GM23338 (cell line): ENCODE measurements around the gene GGTLC2. TPM values are rescaled to one million over a fixed set of nuclear protein-coding genes. Genes with fewer than 3 reads are reported as not detected.
"Not testable (repeated sequence)": the region's sequence is repeated elsewhere in the genome, so short reads cannot be mapped to it uniquely, and the experiment has no call there.

Experiments
- ATAC-seq: fragments of 200-7000 bp; cut with Tn5 transposase; 3 replicates; pipeline ENCODE4 v1.9.1; 2020
- DNase-seq: peaks from one replicate; pipeline ENCODE4 v3.0.0-alpha.2; 2015; ENCODE audit warnings: low spot score
- H2AFZ ChIP-seq: fragments of 200-600 bp; sonication (generic); 2 replicates; pipeline ENCODE4 v1.8.0; 2016; ENCODE audit warnings: antibody characterized with exemption, mild to moderate bottlenecking, moderate library complexity
- H3F3A ChIP-seq: fragments of 200-600 bp; sonication (generic); replicated peaks from 2 replicates; pipeline ENCODE4 v1.8.0; 2017; ENCODE audit warnings: antibody characterized with exemption, mixed run types, low read depth
- H3K27ac ChIP-seq: fragments of 200-600 bp; sonication (generic); 2 replicates; pipeline ENCODE4 v1.6.1; 2016; ENCODE audit warnings: low read depth
- H3K27me3 ChIP-seq: fragments of 200-600 bp; sonication (generic); 2 replicates; pipeline ENCODE4 v1.8.0; 2016; ENCODE audit warnings: mild to moderate bottlenecking, mixed run types, moderate library complexity; ENCODE audit not compliant: insufficient read depth
- H3K36me3 ChIP-seq: fragments of 200-600 bp; sonication (generic); 2 replicates; pipeline ENCODE4 v1.8.0; 2016; ENCODE audit warnings: mild to moderate bottlenecking; ENCODE audit not compliant: insufficient read depth
- H3K4me1 ChIP-seq: fragments of 200-600 bp; sonication (generic); 2 replicates; pipeline ENCODE4 v1.8.0; 2016; ENCODE audit warnings: mild to moderate bottlenecking, moderate library complexity; ENCODE audit not compliant: insufficient read depth
- H3K4me2 ChIP-seq: fragments of 200-600 bp; sonication (generic); 2 replicates; pipeline ENCODE4 v1.7.1; 2017; ENCODE audit warnings: mixed run types
- H3K4me3 ChIP-seq: fragments of 200-600 bp; sonication (generic); 2 replicates; pipeline ENCODE4 v1.6.1; 2016; ENCODE audit warnings: mixed run types
- H3K79me2 ChIP-seq: fragments of 200-600 bp; sonication (generic); replicated peaks from 2 replicates; pipeline ENCODE4 v1.8.0; 2017; ENCODE audit warnings: mild to moderate bottlenecking; ENCODE audit not compliant: insufficient read depth
- H3K9me2 ChIP-seq: fragments of 200-600 bp; sonication (generic); 2 replicates; pipeline ENCODE4 v1.8.0; 2017; ENCODE audit not compliant: insufficient read depth
- H4K20me1 ChIP-seq: fragments of 200-600 bp; sonication (generic); replicated peaks from 2 replicates; pipeline ENCODE4 v1.8.0; 2017; ENCODE audit warnings: mild to moderate bottlenecking; ENCODE audit not compliant: insufficient read depth
- H3K27ac Mint-ChIP-seq: 2 replicates; pipeline ENCODE4 v1.8.0; 2020; ENCODE audit warnings: inconsistent platforms, mild to moderate bottlenecking, moderate library complexity, mixed read lengths
- H3K27me3 Mint-ChIP-seq: 3 replicates; pipeline ENCODE4 v1.8.0; 2022; ENCODE audit warnings: low read depth, mild to moderate bottlenecking, moderate library complexity, mixed read lengths, inconsistent platforms; ENCODE audit not compliant: insufficient read depth, poor library complexity
- H3K36me3 Mint-ChIP-seq: 3 replicates; pipeline ENCODE4 v1.8.0; 2021; ENCODE audit warnings: low read depth, mild to moderate bottlenecking, inconsistent platforms, moderate library complexity, mixed read lengths
- H3K4me1 Mint-ChIP-seq: 3 replicates; pipeline ENCODE4 v1.8.0; 2020; ENCODE audit warnings: mild to moderate bottlenecking, inconsistent platforms, mixed read lengths
- H3K4me3 Mint-ChIP-seq: 3 replicates; pipeline ENCODE4 v1.8.0; 2021; ENCODE audit warnings: moderate library complexity, mild to moderate bottlenecking, inconsistent platforms, mixed read lengths
- H3K9me3 Mint-ChIP-seq: 3 replicates; pipeline ENCODE4 v1.8.0; 2020; ENCODE audit warnings: moderate library complexity, mild to moderate bottlenecking, inconsistent platforms, mixed read lengths
- CREB1 ChIP-seq: fragments of 250-450 bp; sonication (Bioruptor Pico); IDR thresholded peaks from 2 replicates; pipeline ENCODE4 v1.5.0; 2020; ENCODE audit warnings: low read depth, mild to moderate bottlenecking, moderate library complexity
- ETS1 ChIP-seq: IDR thresholded peaks from 2 replicates; pipeline ENCODE4 v1.6.1; 2016; ENCODE audit warnings: antibody characterized with exemption
- EZH2 ChIP-seq: fragments of 200-600 bp; sonication (generic); IDR thresholded peaks from one replicate; pipeline ENCODE4 v1.8.0; 2017; ENCODE audit warnings: antibody characterized with exemption, mild to moderate bottlenecking, low read depth; ENCODE audit not compliant: unreplicated experiment
- EZH2phosphoT487 ChIP-seq: fragments of 200-600 bp; sonication (generic); IDR thresholded peaks from one replicate; pipeline ENCODE4 v1.8.1; 2018; ENCODE audit warnings: antibody characterized with exemption; ENCODE audit not compliant: unreplicated experiment
- NANOG ChIP-seq: IDR thresholded peaks from 2 replicates; pipeline ENCODE4 v1.6.1; 2016; ENCODE audit warnings: antibody characterized with exemption, borderline replicate concordance
- POLR2AphosphoS5 ChIP-seq: IDR thresholded peaks from 2 replicates; pipeline ENCODE4 v1.6.1; 2016; ENCODE audit warnings: antibody characterized with exemption, low read depth
- REST ChIP-seq: IDR thresholded peaks from one replicate; pipeline ENCODE4 v1.6.1; 2018; ENCODE audit warnings: antibody characterized with exemption; ENCODE audit not compliant: unreplicated experiment
- STAT1 ChIP-seq: IDR thresholded peaks from one replicate; pipeline ENCODE4 v1.6.1; 2016; ENCODE audit warnings: antibody characterized with exemption; ENCODE audit not compliant: unreplicated experiment
- ZNF331 ChIP-seq: fragments of 250-450 bp; sonication (Bioruptor Pico); IDR thresholded peaks from 2 replicates; pipeline ENCODE4 v1.5.0; 2020; ENCODE audit warnings: low read depth, mild to moderate bottlenecking, moderate library complexity
- polyA plus RNA-seq: library from polyadenylated mRNA; unstranded; fragments of >200 nt; fragmentation: Nextera tagmentation; extraction: Ambion mirVana; gene quantifications from 2 replicates; pipeline ENCODE4 v1.2.1, GENCODE V29; 2016
- total RNA-seq: library from RNA; depleted of rRNA; stranded (reverse); fragments of >200 nt; shearing (Covaris generic); gene quantifications from 2 replicates; pipeline ENCODE4 v1.2.3, GENCODE V29; 2014
- TF ChIP-seq, protein P1 (sequence below), 2 experiments: fragments of 200-600 bp in 1 of 2; sonication (generic) in 1 of 2; conservative IDR thresholded peaks; 2 replicates each; pipeline versions ENCODE4 v1.5.1 to v1.6.1; 2016 to 2017; ENCODE audit warnings: antibody characterized with exemption in 2 of 2, low read depth in 2 of 2, mild to moderate bottlenecking in 2 of 2, moderate library complexity in 1 of 2

Gene GGTLC2
- total and polyA plus RNA-seq, 2 experiments from 2014 or later, result not detected

GRCh38 chr22:22619765-22620414, 24.5 kb upstream of the GGTLC2 start (continued):
- no peak for TF ChIP-seq ETS1
- no peak for TF ChIP-seq STAT1
- no peak for TF ChIP-seq NANOG
- TF ChIP-seq EZH2, result no peak
- TF ChIP-seq, protein P1, sequence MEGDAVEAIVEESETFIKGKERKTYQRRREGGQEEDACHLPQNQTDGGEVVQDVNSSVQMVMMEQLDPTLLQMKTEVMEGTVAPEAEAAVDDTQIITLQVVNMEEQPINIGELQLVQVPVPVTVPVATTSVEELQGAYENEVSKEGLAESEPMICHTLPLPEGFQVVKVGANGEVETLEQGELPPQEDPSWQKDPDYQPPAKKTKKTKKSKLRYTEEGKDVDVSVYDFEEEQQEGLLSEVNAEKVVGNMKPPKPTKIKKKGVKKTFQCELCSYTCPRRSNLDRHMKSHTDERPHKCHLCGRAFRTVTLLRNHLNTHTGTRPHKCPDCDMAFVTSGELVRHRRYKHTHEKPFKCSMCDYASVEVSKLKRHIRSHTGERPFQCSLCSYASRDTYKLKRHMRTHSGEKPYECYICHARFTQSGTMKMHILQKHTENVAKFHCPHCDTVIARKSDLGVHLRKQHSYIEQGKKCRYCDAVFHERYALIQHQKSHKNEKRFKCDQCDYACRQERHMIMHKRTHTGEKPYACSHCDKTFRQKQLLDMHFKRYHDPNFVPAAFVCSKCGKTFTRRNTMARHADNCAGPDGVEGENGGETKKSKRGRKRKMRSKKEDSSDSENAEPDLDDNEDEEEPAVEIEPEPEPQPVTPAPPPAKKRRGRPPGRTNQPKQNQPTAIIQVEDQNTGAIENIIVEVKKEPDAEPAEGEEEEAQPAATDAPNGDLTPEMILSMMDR (conservative IDR thresholded peaks at IDR 0.05; ENCODE audit: low read depth in 2 of 2), result no peak
- no peak for TF ChIP-seq POLR2AphosphoS5
- TF ChIP-seq ZNF331 (CRISPR knock-in tag), result no peak
- no peak for TF ChIP-seq EZH2phosphoT487
- TF ChIP-seq REST, result no peak
- no peak for TF ChIP-seq CREB1 (CRISPR knock-in tag)

GRCh38 chr22:22628546-22629495, 15.6 kb upstream of the GGTLC2 start:
- H2AFZ ChIP-seq, H3K4me3 ChIP-seq, DNase-seq, H3K4me1 ChIP-seq, H3K9me3 Mint-ChIP-seq, H3K4me2 ChIP-seq, H3K36me3 ChIP-seq, H3K36me3 Mint-ChIP-seq, H4K20me1 ChIP-seq, H3K27ac Mint-ChIP-seq, H3K9me2 ChIP-seq, H3K79me2 ChIP-seq, H3K27ac ChIP-seq, H3K4me1 Mint-ChIP-seq, H3K4me3 Mint-ChIP-seq, ATAC-seq, H3F3A ChIP-seq: not testable (repeated sequence)
- H3K27me3 Mint-ChIP-seq, result peaks cover 12% of the 10 kb centered on the region
- peaks cover 39% of the 10 kb centered on the region for H3K27me3 ChIP-seq

GRCh38 chr22:22631223-22631652, 13.2 kb upstream of the GGTLC2 start:
- not testable (repeated sequence) for H3K4me3 ChIP-seq, H3K27ac Mint-ChIP-seq

DNA sequence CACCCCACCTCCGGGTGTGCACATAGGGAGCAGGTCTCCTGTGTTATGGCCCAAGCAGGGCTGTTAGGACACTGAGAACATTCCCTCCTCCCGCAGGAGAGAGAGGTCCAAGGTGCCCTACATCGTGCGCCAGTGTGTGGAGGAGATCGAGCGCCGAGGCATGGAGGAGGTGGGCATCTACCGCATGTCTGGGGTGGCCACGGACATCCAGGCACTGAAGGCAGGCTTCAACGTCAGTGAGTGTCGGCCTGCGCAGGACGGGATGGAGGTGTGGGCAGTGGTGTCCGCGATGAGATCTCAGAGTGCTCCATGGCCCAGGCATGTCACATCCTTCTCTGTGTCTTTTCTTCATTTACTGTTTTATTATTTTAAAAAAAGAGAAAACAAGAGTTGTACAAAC, 12.2 kb upstream of the GGTLC2 start:
- H2AFZ ChIP-seq, H3K36me3 ChIP-seq, H3K4me3 ChIP-seq, H3K4me1 Mint-ChIP-seq, H3K4me2 ChIP-seq, H3K27me3 Mint-ChIP-seq, H3K36me3 Mint-ChIP-seq, H3K27ac ChIP-seq, DNase-seq, H3K4me1 ChIP-seq, ATAC-seq, H3K27ac Mint-ChIP-seq, H3K79me2 ChIP-seq, H3K9me2 ChIP-seq, H3F3A ChIP-seq, H4K20me1 ChIP-seq, H3K9me3 Mint-ChIP-seq, H3K4me3 Mint-ChIP-seq: not testable (repeated sequence)
- peaks cover 12% of the 10 kb centered on the region for H3K27me3 ChIP-seq

More at GRCh38 chr22:22631223-22631652, 13.2 kb upstream of the GGTLC2 start:
- H3K9me2 ChIP-seq, H3K9me3 Mint-ChIP-seq, H3K4me1 ChIP-seq, H3K27me3 Mint-ChIP-seq, H2AFZ ChIP-seq, DNase-seq, H3K4me1 Mint-ChIP-seq, H4K20me1 ChIP-seq, ATAC-seq, H3K4me3 Mint-ChIP-seq, H3K36me3 Mint-ChIP-seq, H3F3A ChIP-seq, H3K79me2 ChIP-seq, H3K36me3 ChIP-seq, H3K4me2 ChIP-seq, H3K27ac ChIP-seq: not testable (repeated sequence)
- peaks cover 15% of the 10 kb centered on the region for H3K27me3 ChIP-seq
